Common myeloid progenitor, CD34-positive (primary cell): ENCODE data around the gene AZGP1.
"Not testable (repeated sequence)": the region's sequence is repeated elsewhere in the genome, so short reads cannot be mapped to it uniquely, and the experiment has no call there.

Experiments
- CTCF ChIA-PET: fragments of 350-600 bp; sonication (Branson Sonifier 250); formaldehyde crosslinking; loops from one replicate; lab custom pipeline; 2021; ENCODE audit warnings: antibody characterized with exemption; lab: Charles Lee
- POLR2A ChIA-PET: fragments of 350-600 bp; sonication (Branson Sonifier 250); formaldehyde crosslinking; loops from one replicate; lab custom pipeline; 2021; ENCODE audit warnings: antibody characterized with exemption; lab: Charles Lee
- DNase-seq, 3 donors: peaks; one replicate each; pipeline versions ENCODE4 v3.0.0 to v3.0.0-alpha.2; 2013
- H3K27ac ChIP-seq, 2 experiments: 1 replicate in 1 of 2; 2 replicates in 1 of 2; pipeline ENCODE4 v1.7.0; 2013; ENCODE audit warnings: inconsistent platforms in 2 of 2, low read length in 2 of 2, mild to moderate bottlenecking in 2 of 2, low read depth in 1 of 2, moderate library complexity in 1 of 2; ENCODE audit not compliant: severe bottlenecking in 2 of 2, insufficient read depth in 1 of 2, poor library complexity in 1 of 2
- H3K27me3 ChIP-seq, 5 experiments: replicated peaks in 2 of 5; 1 replicate in 3 of 5; 2 replicates in 2 of 5; pipeline versions ENCODE4 v1.6.1 to v1.7.0; 2013; ENCODE audit warnings: low read length in 4 of 5, mild to moderate bottlenecking in 2 of 5, moderate library complexity in 2 of 5, inconsistent platforms in 1 of 5; ENCODE audit not compliant: insufficient read depth in 5 of 5, control insufficient read depth in 4 of 5
- H3K36me3 ChIP-seq, 4 experiments: 1 replicate in 2 of 4; 2 replicates in 2 of 4; pipeline versions ENCODE4 v1.6.1 to v1.7.0; 2013; ENCODE audit warnings: low read length in 3 of 4, control low read depth in 1 of 4, mild to moderate bottlenecking in 1 of 4; ENCODE audit not compliant: control insufficient read depth in 4 of 4, insufficient read depth in 4 of 4
- H3K4me1 ChIP-seq, 4 experiments: 1 replicate in 3 of 4; 2 replicates in 1 of 4; pipeline versions ENCODE4 v1.6.1 to v1.7.1; 2013; ENCODE audit warnings: low read length in 3 of 4, mild to moderate bottlenecking in 3 of 4, control low read depth in 1 of 4, inconsistent platforms in 1 of 4, moderate library complexity in 1 of 4; ENCODE audit not compliant: control insufficient read depth in 4 of 4, insufficient read depth in 4 of 4; ENCODE audit errors: control extremely low read depth in 1 of 4
- H3K4me3 ChIP-seq, 7 experiments: 1 replicate in 4 of 7; 2 replicates in 3 of 7; pipeline versions ENCODE4 v1.5.1 to v1.7.0; 2013; ENCODE audit warnings: mild to moderate bottlenecking in 7 of 7, low read length in 6 of 7, moderate library complexity in 6 of 7, inconsistent platforms in 2 of 7, low read depth in 2 of 7, control low read depth in 1 of 7; ENCODE audit not compliant: insufficient read depth in 4 of 7, control insufficient read depth in 1 of 7; ENCODE audit errors: extremely low read depth in 1 of 7
- H3K9me3 ChIP-seq, 5 experiments: 1 replicate in 4 of 5; 2 replicates in 1 of 5; pipeline versions ENCODE4 v1.6.1 to v1.7.1; 2013; ENCODE audit warnings: low read length in 4 of 5, mild to moderate bottlenecking in 2 of 5, inconsistent platforms in 1 of 5, low read depth in 1 of 5, moderate library complexity in 1 of 5; ENCODE audit not compliant: control insufficient read depth in 4 of 5, insufficient read depth in 2 of 5; ENCODE audit errors: control extremely low read depth in 1 of 5
- WGBS: methylation state at CpG from one replicate; pipeline ENCODE4 v1.1.5; 2013; ENCODE audit not compliant: insufficient coverage; 5-methylcytosine and 5-hydroxymethylcytosine counted together

Gene AZGP1

DNA sequence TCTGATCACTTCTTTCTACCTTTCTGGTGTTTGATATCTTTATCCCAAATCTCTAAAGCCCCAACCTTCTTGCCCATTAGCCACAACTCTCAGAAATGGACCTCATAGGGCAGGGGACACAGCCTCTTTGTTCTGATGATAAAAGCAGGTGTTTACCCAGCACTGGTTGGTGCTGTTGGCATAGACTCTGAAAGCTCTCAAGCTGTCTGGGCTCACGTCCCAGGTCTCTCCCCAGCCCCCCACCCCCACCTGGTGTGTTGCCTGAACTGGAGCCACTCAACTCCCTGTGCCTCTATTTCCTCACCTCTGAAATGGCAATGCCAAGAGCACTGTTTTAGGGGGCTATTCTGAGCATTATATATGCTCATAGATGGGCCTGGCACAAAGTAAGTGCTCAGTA lies 6.0 kb downstream of the AZGP1 start:
- H3K4me3 ChIP-seq, DNase-seq, H3K4me1 ChIP-seq, H3K27ac ChIP-seq, H3K9me3 ChIP-seq, H3K36me3 ChIP-seq: not testable (repeated sequence)
- POLR2A ChIA-PET, result interaction anchor here (0.7 to 0.8 kb wide), 2 partner anchors 8 to 45 kb away, joined by 3 to 5 read pairs; partner anchors contain the start of gene ZKSCAN1
- CTCF ChIA-PET, result interaction anchor here (1.0 to 1.7 kb wide), 3 partner anchors 21 to 23 kb away, joined by 3 to 4 read pairs (median 3); no protein-coding TSS in a partner anchor
- 67% methylated on average over 1 of the region's 1 CpG for WGBS
- H3K27me3 ChIP-seq, result peaks cover 0 to 14% (median 4%) of the 10 kb centered on the region in 5 experiments

DNA sequence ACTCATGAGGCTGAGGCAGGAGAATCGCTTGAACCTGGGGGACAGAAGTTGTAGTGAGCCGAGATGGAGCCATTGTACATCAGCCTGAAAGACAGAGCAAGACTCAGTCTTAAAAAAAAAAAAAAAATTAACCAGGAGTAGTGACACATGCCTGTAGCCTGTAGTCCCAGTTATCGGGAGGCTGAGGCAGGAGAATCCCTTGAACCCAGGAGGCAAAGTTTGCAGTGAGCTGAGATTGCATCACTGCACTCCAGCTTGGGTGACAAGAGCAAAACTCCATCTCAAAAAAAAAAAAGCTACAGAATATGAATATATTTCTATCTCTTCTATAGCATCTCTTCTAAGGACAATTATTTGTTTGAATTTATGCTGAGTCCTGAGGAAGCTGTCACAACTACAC lies 6.5 kb downstream of the AZGP1 start:
- H3K27me3 ChIP-seq, result peaks cover 0 to 16% (median 4%) of the 10 kb centered on the region in 5 experiments
- no peak overlapping the region for H3K4me3 ChIP-seq
- POLR2A ChIA-PET, result interaction anchor here (0.7 to 0.8 kb wide), 2 partner anchors 9 to 46 kb away, joined by 3 to 5 read pairs; partner anchors contain the start of gene ZKSCAN1
- WGBS, result 94% methylated on average over 3 of the region's 3 CpGs
- H3K4me1 ChIP-seq, result no peaks in the 10 kb centered on the region
- CTCF ChIA-PET, result interaction anchor here (1.0 to 1.7 kb wide), 4 partner anchors 9 to 23 kb away, joined by 3 to 4 read pairs (median 3); no protein-coding TSS in a partner anchor
- H3K9me3 ChIP-seq, result no peaks in the 10 kb centered on the region
- DNase-seq, result no peak
- H3K27ac ChIP-seq, result no peak overlapping the region
- H3K36me3 ChIP-seq, result no peaks in the 10 kb centered on the region

DNA sequence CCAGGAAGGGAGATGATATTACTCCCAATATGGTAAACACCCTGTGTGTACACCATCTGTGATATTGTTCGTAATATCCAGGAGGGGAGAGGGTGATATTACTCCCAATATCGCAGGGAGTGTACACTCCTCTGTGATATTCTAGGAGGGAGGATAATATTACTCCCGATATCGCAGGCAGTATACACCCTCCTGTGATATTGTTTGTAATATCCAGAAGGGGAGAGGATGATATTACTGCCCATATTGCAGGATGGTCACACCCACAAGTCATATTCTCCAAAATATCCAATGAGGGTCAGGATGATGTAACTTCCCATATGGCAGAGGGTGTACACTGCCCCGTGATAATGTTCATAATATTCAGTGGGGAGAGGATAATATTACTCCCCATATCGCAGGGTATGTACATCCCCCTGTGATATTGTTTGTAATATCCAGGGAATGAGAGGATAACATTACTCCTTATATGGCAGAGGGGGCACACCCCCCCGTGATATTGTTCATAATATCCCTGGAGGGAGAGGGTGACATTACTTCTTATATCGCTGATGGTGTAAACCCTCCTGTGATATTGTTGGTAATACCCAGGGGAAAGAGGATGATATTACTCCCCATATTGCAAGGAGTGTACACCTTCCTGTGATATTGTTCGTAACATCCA lies 17.1 kb downstream of the AZGP1 start:
- Histone ChIP-seq H3K27me3 (peaks cover 4 to 65% (median 33%) of the 10 kb centered on the region in 5 experiments), H3K27ac (no peak overlapping the region), H3K4me1 (peaks cover 0 to 4% (median 0%) of the 10 kb centered on the region in 4 experiments), H3K4me3 (no peak overlapping the region), H3K9me3 (no peaks in the 10 kb centered on the region), H3K36me3 (no peaks in the 10 kb centered on the region)
- 80% methylated on average over 1 of the region's 9 CpGs for WGBS
- CTCF ChIA-PET, result no interaction called here
- POLR2A ChIA-PET, result no interaction called here
- DNase-seq, result no peak

DNA sequence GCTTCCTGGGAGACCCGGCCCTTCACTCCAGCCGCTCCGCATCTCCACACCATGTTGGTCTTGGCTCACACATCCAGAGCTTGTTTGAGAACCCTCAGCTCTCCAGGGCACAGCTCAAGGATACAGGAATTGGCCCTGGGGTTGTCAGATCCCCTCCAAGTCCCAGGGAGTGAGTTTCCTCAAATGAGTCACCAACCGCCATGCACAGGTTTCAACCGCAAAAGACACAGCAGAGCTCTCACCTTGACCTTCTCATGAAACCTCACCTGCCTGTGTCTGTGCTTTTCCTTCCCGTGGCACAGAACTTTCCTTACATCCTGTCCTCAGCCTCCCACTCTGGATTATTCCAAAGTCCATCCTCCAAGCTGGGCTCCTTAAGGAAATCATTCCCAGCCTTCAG lies 20.6 kb downstream of the AZGP1 start:
- peaks cover 0 to 5% (median 0%) of the 10 kb centered on the region in 4 experiments for H3K4me1 ChIP-seq
- peaks cover 0 to 9% (median 3%) of the 10 kb centered on the region in 5 experiments for H3K9me3 ChIP-seq
- WGBS, result 90% methylated on average over 6 of the region's 6 CpGs
- peaks cover 2 to 34% (median 18%) of the 10 kb centered on the region in 5 experiments for H3K27me3 ChIP-seq
- no peak overlapping the region for H3K27ac ChIP-seq
- DNase-seq, result no peak
- H3K36me3 ChIP-seq, result no peaks in the 10 kb centered on the region
- ChIA-PET POLR2A (no interaction called here), CTCF (interaction anchor here (1.0 to 1.7 kb wide), 5 partner anchors 12 to 98 kb away, joined by 3 to 5 read pairs (median 3); no protein-coding TSS in a partner anchor)
- H3K4me3 ChIP-seq, result no peak overlapping the region

DNA sequence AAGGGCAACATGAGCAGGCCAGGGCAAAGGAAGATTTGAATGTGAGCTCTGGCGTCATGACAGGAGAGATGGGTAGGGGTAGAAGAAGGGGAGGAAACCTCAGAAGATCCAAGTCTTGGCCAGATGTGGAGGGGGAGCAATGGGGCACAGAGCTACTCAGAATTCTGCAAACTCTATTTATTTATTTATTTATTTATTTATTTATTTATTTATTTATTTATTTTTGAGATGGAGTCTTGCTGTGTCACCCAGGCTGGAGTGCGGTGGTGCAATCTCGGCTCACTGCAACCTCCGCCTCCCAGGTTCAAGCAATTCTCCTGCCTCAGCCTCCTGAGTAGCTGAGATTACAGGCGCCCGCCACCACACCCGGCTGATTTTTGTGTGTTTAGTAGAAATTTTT lies 21.2 kb downstream of the AZGP1 start:
- H3K36me3 ChIP-seq, POLR2A ChIA-PET, H3K9me3 ChIP-seq, H3K27ac ChIP-seq, H3K4me1 ChIP-seq, DNase-seq, H3K4me3 ChIP-seq: not testable (repeated sequence)
- CTCF ChIA-PET, result interaction anchor here (1.6 to 1.7 kb wide), 2 partner anchors 41 to 99 kb away, joined by 3 to 5 read pairs; no protein-coding TSS in a partner anchor
- peaks cover 0 to 27% (median 14%) of the 10 kb centered on the region in 5 experiments for H3K27me3 ChIP-seq
- WGBS, result 100% methylated on average over 1 of the region's 7 CpGs

GRCh38 chr7:99953649-99954048 lies 22.2 kb downstream of the AZGP1 start:
- H3K27ac ChIP-seq, result no peak overlapping the region
- ChIA-PET CTCF (interaction anchor here (1.0 to 3.0 kb wide), 3 partner anchors 14 to 99 kb away, joined by 3 to 8 read pairs (median 4); no protein-coding TSS in a partner anchor), POLR2A (no interaction called here)
- peaks cover 0 to 5% (median 0%) of the 10 kb centered on the region in 4 experiments for H3K4me1 ChIP-seq
- WGBS, result 100% methylated on average over 3 of the region's 3 CpGs
- H3K9me3 ChIP-seq, result peaks cover 0 to 9% (median 3%) of the 10 kb centered on the region in 5 experiments
- no peak overlapping the region for H3K4me3 ChIP-seq
- peak in 2 of 3 donors; percentile 15 for DNase-seq
- peaks cover 0 to 18% (median 5%) of the 10 kb centered on the region in 5 experiments for H3K27me3 ChIP-seq
- no peaks in the 10 kb centered on the region for H3K36me3 ChIP-seq

- CTCF ChIA-PET, result interaction anchor here (0.6 to 3.0 kb wide), 3 partner anchors 15 to 39 kb away, joined by 4 to 8 read pairs (median 7); no protein-coding TSS in a partner anchor
- H3K4me3 ChIP-seq, DNase-seq, H3K36me3 ChIP-seq, POLR2A ChIA-PET, H3K4me1 ChIP-seq, H3K9me3 ChIP-seq, H3K27ac ChIP-seq, H3K27me3 ChIP-seq: not testable (repeated sequence)
- WGBS, result no CpG with 5 or more reads among the region's 4 CpGs
Observed at GRCh38 chr7:99952649-99953048, 23.2 kb downstream of the AZGP1 start.
